HCT116 (cell line): ENCODE measurements around the gene EWSR1. TPM values are rescaled to one million over a fixed set of nuclear protein-coding genes. Genes with fewer than 3 reads are reported as not detected.

ENCODE experiments used
- ATAC-seq: fragments of 200-7000 bp; cut with Tn5 transposase; 2 replicates; pipeline ENCODE4 v1.9.1; 2020; ENCODE audit warnings: mild to moderate bottlenecking, moderate library complexity
- BruUV-seq: library from RNA; stranded (reverse); fragments of 400-500 nt; replicated peaks from 2 replicates; lab custom pipeline; 2021; lab: Mats Ljungman, UMichigan
- CTCF ChIA-PET: fragments of 300-600 bp; sonication (Branson Sonifier 250); formaldehyde crosslinking; loops from one replicate; lab custom pipeline; 2021; ENCODE audit warnings: antibody characterized with exemption; lab: Charles Lee
- POLR2A ChIA-PET: fragments of 300-600, 350-600 bp; sonication (Branson Sonifier 250); formaldehyde crosslinking; loops from one replicate; lab custom pipeline; 2021; ENCODE audit warnings: antibody characterized with exemption; lab: Charles Lee
- RAD21 ChIA-PET, 2 experiments: fragments of 300-600 bp; sonication (Branson Sonifier 250); formaldehyde crosslinking; loops; one replicate each; lab custom pipeline; 2023; ENCODE audit warnings: low total read pairs in 2 of 2; ENCODE audit not compliant: uncharacterized antibody in 2 of 2, unreplicated experiment in 2 of 2, low non-redundant PET in 1 of 2; lab: Charles Lee
- DNase-seq: peaks from one replicate; pipeline ENCODE4 v3.0.0-alpha.2; 2010; ENCODE audit warnings: low read depth, low spot score
- H2AFZ ChIP-seq: fragments of 200-600 bp; shearing (Covaris generic), sonication (generic); 2 replicates; pipeline ENCODE4 v1.6.1; 2017; ENCODE audit warnings: low read depth, mixed run types, mixed read lengths, antibody characterized with exemption, low read length; ENCODE audit not compliant: poor library complexity, severe bottlenecking
- H3K27ac ChIP-seq: 2 replicates; pipeline ENCODE4 v1.5.1; 2012; ENCODE audit warnings: low read depth, low read length
- H3K27me3 ChIP-seq: fragments of 200-600 bp; sonication (generic); 2 replicates; pipeline ENCODE4 v1.6.1; 2016; ENCODE audit warnings: mixed run types, low read length, mixed read lengths; ENCODE audit not compliant: insufficient read depth
- H3K36me3 ChIP-seq, 2 experiments: fragments of 200-500 bp in 1 of 2; fragments of 200-600 bp in 1 of 2; sonication (Bioruptor generic) in 1 of 2; sonication (generic) in 1 of 2; 2 replicates each; pipeline versions ENCODE4 v1.5.1 to v1.6.1; 2014 to 2016; ENCODE audit warnings: low read length in 2 of 2, inconsistent platforms in 1 of 2, mixed read lengths in 1 of 2, mixed run types in 1 of 2; ENCODE audit not compliant: insufficient read depth in 2 of 2, control insufficient read depth in 1 of 2
- H3K4me1 ChIP-seq, 2 experiments: fragments of 200-600 bp in 1 of 2; sonication (generic) in 1 of 2; 2 replicates each; pipeline versions ENCODE4 v1.5.1 to v1.6.1; 2012 to 2017; ENCODE audit warnings: low read length in 2 of 2, inconsistent platforms in 1 of 2, mild to moderate bottlenecking in 1 of 2, mixed read lengths in 1 of 2, mixed run types in 1 of 2, moderate library complexity in 1 of 2; ENCODE audit not compliant: insufficient read depth in 2 of 2, control insufficient read depth in 1 of 2
- H3K4me2 ChIP-seq: fragments of 200-600 bp; sonication (generic); 2 replicates; pipeline ENCODE4 v1.6.1; 2017; ENCODE audit warnings: mixed run types, low read length, mixed read lengths
- H3K4me3 ChIP-seq, 2 experiments: fragments of 200-600 bp in 1 of 2; sonication (generic) in 1 of 2; replicated peaks in 1 of 2; 2 replicates each; pipeline ENCODE4 v1.5.1; 2011 to 2016; ENCODE audit warnings: low read length in 2 of 2, control low read depth in 1 of 2, low read depth in 1 of 2, mild to moderate bottlenecking in 1 of 2, mixed read lengths in 1 of 2, mixed run types in 1 of 2
- H3K79me2 ChIP-seq: fragments of 200-600 bp; sonication (generic); 2 replicates; pipeline ENCODE4 v1.6.1; 2017; ENCODE audit warnings: mild to moderate bottlenecking, mixed run types, low read length, moderate library complexity, mixed read lengths; ENCODE audit not compliant: insufficient read depth
- H3K9ac ChIP-seq: fragments of 200-600 bp; sonication (generic); 2 replicates; pipeline ENCODE4 v1.6.1; 2016; ENCODE audit warnings: low read length, mixed read lengths
- H3K9me2 ChIP-seq: fragments of 200-600 bp; sonication (generic), shearing (Covaris generic); 2 replicates; pipeline ENCODE4 v1.6.1; 2017; ENCODE audit warnings: mixed run types, mild to moderate bottlenecking, moderate library complexity; ENCODE audit not compliant: insufficient read depth
- H3K9me3 ChIP-seq, 2 experiments: fragments of 200-500 bp in 1 of 2; fragments of 200-600 bp in 1 of 2; sonication (Bioruptor generic) in 1 of 2; sonication (generic) in 1 of 2; 2 replicates each; pipeline ENCODE4 v1.6.1; 2014 to 2017; ENCODE audit warnings: low read length in 2 of 2, mixed read lengths in 2 of 2, inconsistent platforms in 1 of 2, low read depth in 1 of 2, mild to moderate bottlenecking in 1 of 2, mixed run types in 1 of 2, moderate library complexity in 1 of 2; ENCODE audit not compliant: control insufficient read depth in 1 of 2, insufficient read depth in 1 of 2
- H4K20me1 ChIP-seq: fragments of 200-600 bp; sonication (generic), shearing (Covaris generic); 2 replicates; pipeline ENCODE4 v1.6.1; 2017; ENCODE audit warnings: mixed run types, mild to moderate bottlenecking, moderate library complexity; ENCODE audit not compliant: insufficient read depth
- EGR1 ChIP-seq: IDR thresholded peaks from 2 replicates; pipeline ENCODE4 v1.6.1; 2012; ENCODE audit warnings: low read depth
- MAX ChIP-seq: IDR thresholded peaks from 2 replicates; pipeline ENCODE4 v1.6.1; 2012
- POLR2AphosphoS5 ChIP-seq: IDR thresholded peaks from 2 replicates; pipeline ENCODE4 v1.6.1; 2011; ENCODE audit warnings: mild to moderate bottlenecking, low read depth, low read length, moderate library complexity
- ZNF274 ChIP-seq: fragments of 200-500 bp; sonication (Bioruptor generic); IDR thresholded peaks from 2 replicates; pipeline ENCODE4 v1.6.1; 2014; ENCODE audit warnings: mild to moderate bottlenecking, low read depth, low read length, inconsistent platforms
- intact Hi-C: fragments of 100-400 bp; cut with micrococcal nuclease; formaldehyde crosslinking; loops from 2 replicates; pipeline ENCODE4 v1.10.0; 2022
- total RNA-seq: library from RNA; stranded (reverse); gene quantifications from one replicate; pipeline ENCODE4 v1.2.1, GENCODE V29; 2021; ENCODE audit not compliant: unreplicated experiment

The EWSR1 gene
- total RNA-seq, 1 experiment from 2014 or later: 335 TPM

DNA sequence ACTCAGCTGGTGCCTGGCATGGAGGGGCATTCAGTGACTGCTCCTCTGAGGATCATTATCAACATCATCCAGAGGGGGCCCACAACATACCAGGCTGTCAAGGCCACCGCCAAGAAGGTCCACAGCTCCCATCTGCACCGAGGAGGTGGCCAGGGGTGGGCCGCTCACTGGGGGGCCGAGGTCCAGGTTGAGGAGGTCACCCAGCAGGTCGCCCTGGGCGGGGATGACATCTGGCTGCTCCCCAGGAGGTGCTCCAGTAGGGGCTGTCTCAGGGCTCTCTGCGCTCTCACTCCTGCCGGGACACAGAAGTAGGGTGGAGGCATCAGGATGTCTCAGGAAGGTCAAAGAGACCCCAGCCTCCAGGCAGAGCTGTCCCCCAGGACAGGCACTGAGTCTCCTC, 72.5 kb downstream of the EWSR1 start:
- no peak overlapping the region for H3K9ac ChIP-seq
- H3K27ac ChIP-seq: no peak overlapping the region
- TF ChIP-seq EGR1: no peak
- H3K36me3 ChIP-seq: peaks cover 16 to 25% of the 10 kb centered on the region in 2 experiments
- intact Hi-C loops: no loop called here
- H3K9me2 ChIP-seq: no peaks in the 10 kb centered on the region
- H3K4me2 ChIP-seq: no peak overlapping the region
- POLR2A ChIA-PET: no interaction called here
- BruUV-seq: no TSS peak
- DNase-seq (no peak), ATAC-seq (no peak)
- no peaks in the 10 kb centered on the region for H3K9me3 ChIP-seq
- H3K79me2 ChIP-seq: no peaks in the 10 kb centered on the region
- no peak overlapping the region for H2AFZ ChIP-seq
- CTCF ChIA-PET: no interaction called here
- RAD21 ChIA-PET: no interaction called here
- H3K4me3 ChIP-seq: no peak overlapping the region
- no peaks in the 10 kb centered on the region; the same call in 1 of the 2 replicates for H4K20me1 ChIP-seq
- peaks cover 24 to 27% of the 10 kb centered on the region in 2 experiments for H3K4me1 ChIP-seq
- no peaks in the 10 kb centered on the region for H3K27me3 ChIP-seq

- Histone ChIP-seq H3K36me3 (peaks cover 22 to 25% of the 10 kb centered on the region in 2 experiments), H3K4me3 (no peak overlapping the region), H3K9me3 (no peaks in the 10 kb centered on the region), H4K20me1 (no peaks in the 10 kb centered on the region; the same call in 1 of the 2 replicates), H3K4me1 (peaks cover 24 to 32% of the 10 kb centered on the region in 2 experiments), H3K27ac (no peak overlapping the region), H3K27me3 (no peaks in the 10 kb centered on the region), H3K79me2 (no peaks in the 10 kb centered on the region), H2AFZ (no peak overlapping the region), H3K9ac (no peak overlapping the region), H3K4me2 (no peak overlapping the region), H3K9me2 (no peaks in the 10 kb centered on the region)
- ChIA-PET RAD21 (no interaction called here), POLR2A (no interaction called here), CTCF (no interaction called here)
- DNase-seq (no peak), ATAC-seq (no peak)
- no TSS peak for BruUV-seq
- TF ChIP-seq POLR2AphosphoS5 (no peak), ZNF274 (no peak), MAX (no peak)
- intact Hi-C loops: no loop called here
These were observed 73.2 kb downstream of the EWSR1 start for GRCh38 chr22:29341056-29341848.
